ENCODE results near the gene IL17B. TPM values are rescaled to one million over a fixed set of nuclear protein-coding genes. Genes with fewer than 3 reads are reported as not detected.

IL17B gene
- total RNA-seq, 1 donor from 2014 or later = not detected

DNA sequence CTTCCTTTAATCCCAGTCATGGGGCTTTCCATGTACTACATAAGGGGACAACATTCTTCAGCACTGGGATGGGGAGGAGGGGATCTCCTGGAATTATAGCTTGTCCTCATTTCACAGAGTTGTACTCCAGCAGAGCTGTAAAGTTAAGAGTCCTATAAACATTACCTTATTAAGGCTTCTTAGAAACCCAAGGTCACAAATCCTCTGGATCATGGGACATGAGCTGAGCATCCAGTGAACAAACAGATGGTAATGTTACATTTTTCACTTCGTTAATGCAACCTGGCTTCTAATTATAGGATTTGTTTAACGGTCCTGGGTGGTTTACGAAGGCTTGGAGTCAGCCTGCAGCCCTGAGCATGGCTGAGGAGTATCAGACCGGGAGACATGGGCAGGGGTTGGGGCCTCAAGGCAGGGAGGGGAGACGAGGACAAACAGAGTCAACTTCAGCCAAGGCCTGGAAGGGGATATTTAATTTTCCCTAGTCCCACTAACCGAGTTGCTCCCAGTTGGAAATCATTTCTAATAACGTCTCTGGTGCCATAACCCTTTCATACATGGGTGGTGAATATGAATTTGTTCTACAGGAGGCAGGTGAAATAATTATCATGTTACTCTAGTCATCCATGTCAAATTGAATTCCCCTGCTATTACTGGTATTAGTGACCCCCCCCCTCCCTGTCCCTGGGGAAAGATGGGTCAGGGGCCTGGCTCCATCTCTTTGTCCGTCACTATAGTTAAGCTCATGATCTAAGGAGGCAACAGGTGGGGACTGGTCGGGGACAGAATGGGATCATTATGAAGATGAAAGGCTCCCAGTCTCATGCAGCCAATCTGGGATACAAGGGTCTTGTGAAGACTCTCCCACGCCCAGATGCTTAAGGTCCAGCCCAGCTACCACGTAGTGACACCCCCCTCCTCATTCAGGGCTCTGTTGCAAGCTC is 10.7 kb upstream of the IL17B start:
- TF ChIP-seq, protein P1, sequence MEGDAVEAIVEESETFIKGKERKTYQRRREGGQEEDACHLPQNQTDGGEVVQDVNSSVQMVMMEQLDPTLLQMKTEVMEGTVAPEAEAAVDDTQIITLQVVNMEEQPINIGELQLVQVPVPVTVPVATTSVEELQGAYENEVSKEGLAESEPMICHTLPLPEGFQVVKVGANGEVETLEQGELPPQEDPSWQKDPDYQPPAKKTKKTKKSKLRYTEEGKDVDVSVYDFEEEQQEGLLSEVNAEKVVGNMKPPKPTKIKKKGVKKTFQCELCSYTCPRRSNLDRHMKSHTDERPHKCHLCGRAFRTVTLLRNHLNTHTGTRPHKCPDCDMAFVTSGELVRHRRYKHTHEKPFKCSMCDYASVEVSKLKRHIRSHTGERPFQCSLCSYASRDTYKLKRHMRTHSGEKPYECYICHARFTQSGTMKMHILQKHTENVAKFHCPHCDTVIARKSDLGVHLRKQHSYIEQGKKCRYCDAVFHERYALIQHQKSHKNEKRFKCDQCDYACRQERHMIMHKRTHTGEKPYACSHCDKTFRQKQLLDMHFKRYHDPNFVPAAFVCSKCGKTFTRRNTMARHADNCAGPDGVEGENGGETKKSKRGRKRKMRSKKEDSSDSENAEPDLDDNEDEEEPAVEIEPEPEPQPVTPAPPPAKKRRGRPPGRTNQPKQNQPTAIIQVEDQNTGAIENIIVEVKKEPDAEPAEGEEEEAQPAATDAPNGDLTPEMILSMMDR (IDR thresholded peaks at IDR 0.05) = no peak
- DNase-seq (ENCODE audit: extremely low spot score, unreplicated experiment) = no peak
- Mint-ChIP-seq H3K4me3 (ENCODE audit: unreplicated experiment) (no peak overlapping the region), H3K27me3 (ENCODE audit: unreplicated experiment) (no peaks in the 10 kb centered on the region), H3K27ac (ENCODE audit: unreplicated experiment) (peak overlapping the region; percentile 18), H3K4me1 (ENCODE audit: unreplicated experiment) (peaks cover 40% of the 10 kb centered on the region), H3K9me3 (ENCODE audit: unreplicated experiment) (peaks cover 3% of the 10 kb centered on the region), H3K36me3 (ENCODE audit: unreplicated experiment) (no peaks in the 10 kb centered on the region)

DNA sequence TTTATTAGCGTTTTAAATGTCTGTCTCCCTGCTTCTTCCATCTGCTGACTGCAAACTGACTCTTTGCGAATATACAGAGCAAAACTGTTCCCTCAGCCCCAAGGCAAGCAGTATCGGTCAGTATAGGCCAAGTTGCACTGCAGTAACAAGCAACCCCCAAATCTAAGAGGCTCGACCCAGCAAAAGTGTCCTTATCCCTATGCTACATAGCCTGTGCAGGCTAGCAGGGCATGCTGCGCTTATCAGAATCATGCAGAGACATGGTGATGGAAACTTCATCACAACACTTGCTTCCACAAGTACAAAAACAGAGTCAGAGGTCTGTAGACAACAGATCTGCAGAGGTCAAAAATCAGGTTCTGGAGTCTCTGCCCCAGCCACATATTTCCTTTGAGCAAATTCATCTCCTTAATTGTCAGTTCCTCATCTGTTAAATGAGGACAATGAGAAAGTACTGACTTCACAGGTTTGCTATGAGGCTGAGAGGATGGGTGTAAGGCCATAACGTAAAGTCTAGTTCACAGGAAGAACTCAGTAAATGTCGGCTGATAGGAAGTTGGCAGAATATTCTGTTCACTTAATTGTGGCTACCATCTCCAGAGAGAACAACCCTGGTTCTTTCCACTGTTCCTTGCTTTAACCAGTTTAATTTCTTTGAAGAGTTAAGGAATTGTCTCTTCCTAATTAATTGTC is 9.6 kb upstream of the IL17B start:
- H3K4me3 Mint-ChIP-seq (ENCODE audit: unreplicated experiment) = no peak overlapping the region
- peaks cover 3% of the 10 kb centered on the region for H3K9me3 Mint-ChIP-seq (ENCODE audit: unreplicated experiment)
- no peaks in the 10 kb centered on the region for H3K27me3 Mint-ChIP-seq (ENCODE audit: unreplicated experiment)
- peaks cover 49% of the 10 kb centered on the region for H3K4me1 Mint-ChIP-seq (ENCODE audit: unreplicated experiment)
- peak overlapping the region; percentile 91 for H3K27ac Mint-ChIP-seq (ENCODE audit: unreplicated experiment)
- H3K36me3 Mint-ChIP-seq (ENCODE audit: unreplicated experiment) = no peaks in the 10 kb centered on the region
- TF ChIP-seq, protein P1 (IDR thresholded peaks at IDR 0.05) = no peak
- DNase-seq (ENCODE audit: extremely low spot score, unreplicated experiment) = no peak

DNA sequence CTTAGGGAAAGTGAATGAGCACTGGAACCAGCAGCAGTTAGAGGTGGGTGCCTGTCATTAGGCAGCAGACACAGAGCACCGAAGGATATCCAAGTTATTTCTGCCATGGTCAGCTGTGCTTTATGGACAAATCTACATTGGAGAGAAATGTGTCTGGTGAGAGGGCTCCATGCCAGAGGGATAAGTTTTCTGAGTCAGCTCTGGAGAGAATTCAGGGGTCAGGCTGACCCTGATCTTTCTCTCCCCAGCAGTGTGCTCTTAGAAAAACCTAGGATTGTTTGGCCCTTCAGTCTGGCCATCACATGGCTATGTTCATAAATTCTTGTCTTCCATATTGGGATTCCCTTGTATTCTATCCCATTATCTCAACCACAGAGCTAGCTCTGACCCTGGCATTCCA is 8.9 kb upstream of the IL17B start:
- Mint-ChIP-seq H3K4me3 (ENCODE audit: unreplicated experiment) (no peak overlapping the region), H3K36me3 (ENCODE audit: unreplicated experiment) (no peaks in the 10 kb centered on the region), H3K9me3 (ENCODE audit: unreplicated experiment) (peaks cover 3% of the 10 kb centered on the region), H3K4me1 (ENCODE audit: unreplicated experiment) (peaks cover 55% of the 10 kb centered on the region), H3K27ac (ENCODE audit: unreplicated experiment) (peak overlapping the region; percentile 91), H3K27me3 (ENCODE audit: unreplicated experiment) (no peaks in the 10 kb centered on the region)
- TF ChIP-seq, protein P1 (IDR thresholded peaks at IDR 0.05) = no peak
- no peak for DNase-seq (ENCODE audit: extremely low spot score, unreplicated experiment)

DNA sequence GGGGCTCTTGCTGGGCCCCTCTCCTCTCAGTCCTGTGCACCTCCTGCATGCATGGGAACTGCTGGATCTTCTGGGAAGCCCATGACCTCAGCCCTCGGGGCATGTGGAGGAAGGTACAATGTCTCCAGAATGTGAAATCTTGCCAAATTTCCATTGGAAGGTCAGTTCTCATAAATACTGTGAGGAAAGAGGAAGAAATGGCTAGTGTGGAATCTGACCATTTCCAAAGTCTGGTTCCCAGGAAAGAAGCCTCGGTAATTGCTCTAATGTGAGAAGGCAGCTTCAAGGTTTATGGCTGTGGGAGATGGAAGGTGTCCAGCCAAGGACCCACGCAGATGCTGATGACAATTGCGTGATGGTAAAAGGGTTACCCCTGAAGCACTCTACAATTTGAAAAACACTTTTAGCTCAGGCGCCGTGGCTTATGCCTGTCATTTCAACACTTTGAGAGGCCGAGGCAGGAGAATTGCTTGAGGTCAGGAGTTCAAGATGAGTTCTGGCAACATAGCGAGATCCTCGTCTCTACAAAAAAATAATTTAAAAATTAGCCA is 8.1 kb upstream of the IL17B start:
- no peak overlapping the region for H3K4me3 Mint-ChIP-seq (ENCODE audit: unreplicated experiment)
- peaks cover 63% of the 10 kb centered on the region for H3K4me1 Mint-ChIP-seq (ENCODE audit: unreplicated experiment)
- H3K9me3 Mint-ChIP-seq (ENCODE audit: unreplicated experiment) = peaks cover 3% of the 10 kb centered on the region
- no peaks in the 10 kb centered on the region for H3K27me3 Mint-ChIP-seq (ENCODE audit: unreplicated experiment)
- no peak for DNase-seq (ENCODE audit: extremely low spot score, unreplicated experiment)
- H3K27ac Mint-ChIP-seq (ENCODE audit: unreplicated experiment) = peak overlapping the region; percentile 91
- no peaks in the 10 kb centered on the region for H3K36me3 Mint-ChIP-seq (ENCODE audit: unreplicated experiment)
- TF ChIP-seq, protein P1 (IDR thresholded peaks at IDR 0.05) = no peak

DNA sequence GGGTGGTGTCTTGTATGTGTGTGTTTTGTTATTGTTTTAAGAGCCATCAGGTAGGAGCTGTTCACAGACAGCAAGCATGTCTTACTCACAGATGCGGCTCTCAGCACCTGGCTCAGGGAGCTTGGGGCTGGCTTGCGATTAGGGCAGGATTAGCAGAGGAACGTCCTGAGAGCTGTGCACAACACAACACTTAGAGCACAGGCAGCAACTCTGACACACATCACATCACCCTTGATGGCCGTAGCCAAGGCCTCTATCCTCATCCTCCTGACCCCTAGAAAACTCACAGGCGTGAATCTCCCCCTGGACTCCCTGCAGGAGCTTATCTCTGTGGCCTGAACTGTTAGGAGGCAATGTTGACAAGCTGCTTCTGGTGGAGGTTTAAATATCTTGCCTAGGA is 7.1 kb upstream of the IL17B start:
- H3K9me3 Mint-ChIP-seq (ENCODE audit: unreplicated experiment) = peaks cover 3% of the 10 kb centered on the region
- no peak for DNase-seq (ENCODE audit: extremely low spot score, unreplicated experiment)
- H3K27me3 Mint-ChIP-seq (ENCODE audit: unreplicated experiment) = no peaks in the 10 kb centered on the region
- peaks cover 73% of the 10 kb centered on the region for H3K4me1 Mint-ChIP-seq (ENCODE audit: unreplicated experiment)
- H3K27ac Mint-ChIP-seq (ENCODE audit: unreplicated experiment) = peak overlapping the region; percentile 78
- no peak overlapping the region for H3K4me3 Mint-ChIP-seq (ENCODE audit: unreplicated experiment)
- no peaks in the 10 kb centered on the region for H3K36me3 Mint-ChIP-seq (ENCODE audit: unreplicated experiment)
- TF ChIP-seq, protein P1 (IDR thresholded peaks at IDR 0.05) = no peak

All from osteocyte (in vitro differentiated cells).